ENCODE results near the gene NMNAT2. TPM values are rescaled to one million over a fixed set of nuclear protein-coding genes. Genes with fewer than 3 reads are reported as not detected.

The NMNAT2 gene
- total RNA-seq, 1 experiment from 2014 or later, result not detected

- H3K9ac ChIP-seq (ENCODE audit: low read length), result no peak overlapping the region
These were observed 217.7 kb downstream of the NMNAT2 start for GRCh38 chr1:183200451-183200850.

More at GRCh38 chr1:183200451-183200850, 217.7 kb downstream of the NMNAT2 start:
- intact Hi-C loops (cut with micrococcal nuclease), result no loop called here
- no TSS peak for BruUV-seq (replicated peaks)
- Histone ChIP-seq H3K79me2 (ENCODE audit: insufficient read depth, low read length) (no peaks in the 10 kb centered on the region), H3K9me3 (ENCODE audit: control insufficient read depth in 1 of 2, insufficient read depth in 1 of 2, low read depth in 1 of 2, low read length in 2 of 2) (no peaks in the 10 kb centered on the region), H3K36me3 (ENCODE audit: control insufficient read depth in 1 of 2, insufficient read depth in 2 of 2, low read length in 2 of 2) (no peaks in the 10 kb centered on the region), H4K20me1 (ENCODE audit: insufficient read depth) (no peaks in the 10 kb centered on the region), H3K4me3 (replicated peaks in 1 of 2; ENCODE audit: low read depth in 1 of 2, low read length in 2 of 2) (no peak overlapping the region), H3K27me3 (ENCODE audit: insufficient read depth, low read length) (no peaks in the 10 kb centered on the region), H3K9me2 (ENCODE audit: insufficient read depth) (no peaks in the 10 kb centered on the region), H3K4me1 (ENCODE audit: control insufficient read depth in 1 of 2, insufficient read depth in 2 of 2, low read length in 2 of 2) (peaks cover 2 to 3% of the 10 kb centered on the region in 2 experiments), H2AFZ (ENCODE audit: low read depth, low read length, poor library complexity, severe bottlenecking) (no peak overlapping the region), H3K4me2 (ENCODE audit: low read length) (no peak overlapping the region), H3K27ac (ENCODE audit: low read depth, low read length) (no peak overlapping the region)
- DNase-seq (ENCODE audit: low read depth, low spot score) (no peak), ATAC-seq (no peak)
- RAD21 ChIA-PET (ENCODE audit: low non-redundant PET in 1 of 2, low total read pairs in 2 of 2, uncharacterized antibody in 2 of 2, unreplicated experiment in 2 of 2), result no interaction called here
- CTCF ChIA-PET, result no interaction called here
- TF ChIP-seq CBX3 (IDR thresholded peaks at IDR 0.05; ENCODE audit: low read depth) (no peak), EZH2 (IDR thresholded peaks at IDR 0.05) (no peak), ELF1 (IDR thresholded peaks at IDR 0.05; ENCODE audit: borderline replicate concordance, low read depth) (no peak), POLR2AphosphoS5 (IDR thresholded peaks at IDR 0.05; ENCODE audit: low read depth, low read length) (no peak), REST (IDR thresholded peaks at IDR 0.05; ENCODE audit: low read depth) (no peak), POLR2A (IDR thresholded peaks at IDR 0.05; ENCODE audit: borderline replicate concordance, extremely low read depth, insufficient read depth, insufficient read length) (no peak), CTCF (IDR thresholded peaks at IDR 0.05 in 2 of 3, conservative IDR thresholded peaks at IDR 0.05 in 1 of 3; ENCODE audit: borderline replicate concordance in 1 of 3, insufficient read depth in 1 of 3, low read depth in 2 of 3, low read length in 2 of 3) (no peak)
- POLR2A ChIA-PET, result no interaction called here

All from HCT116 (cell line).